NCI-H2196 (cell line): Measurements from ENCODE around the gene IFNG-AS1.

Source experiments
- DNase-seq: peaks from one replicate; lab custom pipeline; 2025; ENCODE audit not compliant: unreplicated experiment; lab: John Stamatoyannopoulos, UW

The IFNG-AS1 gene

GRCh38 chr12:67993143-67993542 lies 3.9 kb downstream of the IFNG-AS1 start:
- no peak for DNase-seq

DNA sequence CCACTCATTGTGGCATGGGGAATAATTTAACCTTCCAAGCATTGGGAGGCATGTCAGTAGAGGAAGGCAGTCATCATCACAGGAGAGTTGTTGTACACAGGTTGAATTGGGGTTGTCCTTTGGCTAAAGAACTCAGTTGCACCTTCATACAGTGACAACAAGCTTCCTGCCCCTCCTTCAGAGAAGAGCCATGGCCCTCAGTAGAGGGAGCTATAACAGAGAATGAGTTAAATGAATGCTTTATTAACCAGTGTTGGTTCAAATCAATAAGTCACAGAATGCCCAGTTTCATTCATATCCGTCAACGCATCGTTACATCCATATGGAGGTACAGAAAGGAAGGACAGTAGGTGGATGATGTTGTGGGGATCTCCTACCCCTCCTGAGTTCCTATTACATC lies 4.8 kb downstream of the IFNG-AS1 start:
- DNase-seq: no peak

GRCh38 chr12:67996347-67996746 lies 7.1 kb downstream of the IFNG-AS1 start:
- no peak for DNase-seq

DNA sequence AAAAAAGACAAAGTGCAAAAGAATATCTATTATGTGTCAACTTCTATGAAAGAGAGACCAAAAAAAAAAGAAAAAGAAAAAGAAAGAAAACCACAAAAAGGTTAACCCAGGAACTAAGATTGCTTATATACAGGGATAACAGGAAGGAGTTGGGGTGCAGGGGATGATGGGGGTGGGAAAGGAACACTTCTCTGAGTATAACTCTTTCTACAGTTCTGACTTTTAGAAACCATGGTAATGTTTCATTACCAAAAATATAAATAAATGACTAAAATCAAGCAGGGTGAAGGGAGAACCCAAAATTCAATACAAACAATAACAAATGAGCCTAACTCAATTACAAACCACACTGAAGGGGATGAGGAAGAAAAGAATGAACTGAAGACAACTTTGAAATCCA lies 9.1 kb downstream of the IFNG-AS1 start:
- no peak for DNase-seq

DNA sequence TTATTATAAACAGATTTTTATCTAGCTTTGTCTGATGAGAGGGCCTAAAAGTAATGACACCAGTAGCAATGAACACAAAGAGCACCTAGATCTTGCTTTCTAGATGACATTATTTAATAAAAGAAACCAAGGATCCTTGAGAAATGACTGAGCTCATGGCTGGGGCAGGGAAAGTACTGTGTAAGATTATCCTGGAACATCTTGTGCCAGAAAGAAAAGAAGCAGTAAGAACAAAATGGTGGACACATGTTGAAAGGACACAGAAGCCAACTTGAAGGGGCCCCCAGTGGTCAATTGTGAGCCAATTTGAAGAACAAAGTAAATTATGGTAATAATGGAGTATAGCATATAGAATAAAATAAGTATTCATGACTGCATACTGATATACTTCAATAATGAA lies 10.0 kb downstream of the IFNG-AS1 start:
- DNase-seq: no peak

DNA sequence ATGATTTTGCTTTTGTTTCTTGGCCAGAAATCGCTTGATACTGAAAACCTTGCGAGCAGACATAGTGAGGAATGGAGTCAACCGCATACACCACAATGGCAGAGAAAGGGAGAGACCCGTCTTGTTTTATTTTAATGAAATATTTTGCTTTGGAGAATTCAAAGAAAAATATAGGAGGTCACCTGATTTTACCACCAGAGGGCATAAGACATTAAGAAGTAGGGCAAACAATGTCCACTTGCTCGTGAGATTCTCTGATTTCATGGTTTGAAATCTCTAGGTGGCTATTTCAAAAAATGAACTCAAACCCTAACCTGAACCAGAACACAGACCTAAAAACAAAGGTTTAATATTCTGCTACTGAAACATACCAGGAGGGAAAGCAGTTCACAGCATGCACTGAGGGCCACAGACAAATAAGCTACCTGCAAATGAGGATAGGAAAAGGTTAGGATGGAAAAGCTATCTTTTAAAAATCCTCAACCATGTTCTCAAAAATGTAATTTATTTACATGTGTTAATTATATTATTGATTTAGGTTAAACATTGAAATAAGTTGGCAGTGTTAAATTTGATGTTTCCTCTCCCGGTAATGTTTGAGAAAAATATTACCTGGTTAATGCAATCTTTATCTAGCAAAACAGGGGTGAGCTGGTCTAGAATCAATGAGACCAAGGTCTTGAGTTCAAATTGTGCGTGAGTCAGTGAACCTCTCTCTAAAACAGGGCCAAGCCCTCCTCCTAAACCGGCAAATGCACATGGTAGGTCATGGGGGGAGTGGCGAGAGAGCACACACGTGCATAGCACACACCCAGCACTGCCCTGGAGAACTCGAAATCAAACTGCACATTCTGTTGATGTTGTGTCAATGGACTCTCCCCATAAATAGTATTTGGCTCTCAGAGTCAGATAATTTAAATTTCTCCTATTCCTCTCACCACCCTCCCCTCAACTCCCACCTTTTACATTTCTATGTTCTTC lies 12.5 kb downstream of the IFNG-AS1 start:
- peak; percentile 2 for DNase-seq

- no peak for DNase-seq
Observed at GRCh38 chr12:68003777-68004176, 14.5 kb downstream of the IFNG-AS1 start.

- no peak for DNase-seq
Observed at GRCh38 chr12:68007033-68007432, 17.8 kb downstream of the IFNG-AS1 start.

DNA sequence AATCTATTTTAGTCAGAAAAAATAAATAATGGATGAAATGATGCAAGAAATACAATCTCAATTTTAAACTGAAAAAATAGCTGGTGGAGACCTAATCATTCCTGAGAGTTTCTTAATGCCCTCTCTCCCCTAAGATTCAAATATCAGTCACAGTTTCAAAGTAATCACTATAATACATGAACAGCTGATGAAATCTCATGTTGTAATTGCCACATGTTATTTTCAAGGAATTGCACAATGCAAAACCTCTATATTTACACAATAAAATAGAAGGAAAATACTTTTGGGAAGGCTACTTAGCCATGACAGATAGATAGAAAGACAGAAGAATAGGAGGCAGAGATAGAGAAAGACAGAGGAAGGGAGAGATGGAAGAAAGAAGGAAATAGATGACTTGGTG lies 18.2 kb downstream of the IFNG-AS1 start:
- DNase-seq: no peak

- no peak for DNase-seq
Observed at GRCh38 chr12:68011206-68011881, 22.1 kb downstream of the IFNG-AS1 start.

DNA sequence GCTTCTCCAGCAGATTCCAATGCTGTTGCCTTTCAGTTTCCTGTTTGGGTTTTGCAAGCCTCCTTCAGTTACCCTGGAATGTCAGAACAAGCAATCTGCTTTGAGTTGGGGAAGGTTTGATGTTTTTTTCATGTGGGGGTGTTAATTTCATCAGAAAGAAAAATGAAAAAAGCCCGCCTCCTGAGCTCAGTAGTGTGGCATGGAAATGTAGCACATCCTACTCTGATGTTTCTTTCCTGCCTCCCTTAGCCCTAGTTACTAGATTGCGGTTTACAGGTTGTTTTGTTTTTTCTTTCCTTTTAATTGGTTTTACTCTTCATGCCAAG lies 22.6 kb downstream of the IFNG-AS1 start:
- no peak for DNase-seq

- DNase-seq: no peak
Observed at GRCh38 chr12:68012712-68013111, 23.5 kb downstream of the IFNG-AS1 start.

- no peak for DNase-seq
Observed at GRCh38 chr12:68013181-68013580, 23.9 kb downstream of the IFNG-AS1 start.

- DNase-seq: no peak
Observed at GRCh38 chr12:68016136-68016535, 26.9 kb downstream of the IFNG-AS1 start.

- no peak for DNase-seq
Observed at GRCh38 chr12:68018315-68018714, 29.1 kb downstream of the IFNG-AS1 start.

- no peak for DNase-seq
Observed at GRCh38 chr12:68020049-68020448, 30.8 kb downstream of the IFNG-AS1 start.

DNA sequence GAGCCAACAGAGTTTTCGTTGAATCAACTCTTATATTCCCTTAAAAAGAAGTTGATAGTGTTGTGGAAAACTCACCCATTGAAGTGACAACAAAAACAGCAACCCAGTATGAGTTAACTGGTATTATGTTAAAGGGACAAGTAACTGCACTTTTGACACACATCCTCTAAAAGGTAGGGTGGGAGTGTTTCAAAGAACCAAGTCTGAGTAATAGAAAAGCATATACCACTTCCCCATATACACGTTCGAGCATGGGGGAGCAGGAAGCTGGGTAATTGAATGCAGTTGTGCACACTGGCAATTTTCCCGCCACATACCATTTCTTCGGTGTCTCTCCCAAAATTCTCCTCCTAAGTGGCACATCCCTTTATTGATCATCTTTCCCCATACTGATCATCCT lies 31.5 kb downstream of the IFNG-AS1 start:
- DNase-seq: no peak

- DNase-seq: no peak
Observed at GRCh38 chr12:68028647-68029046, 39.4 kb downstream of the IFNG-AS1 start.

GRCh38 chr12:68030248-68030647 lies 41.0 kb downstream of the IFNG-AS1 start:
- no peak for DNase-seq

GRCh38 chr12:68031174-68031573 lies 41.9 kb downstream of the IFNG-AS1 start:
- no peak for DNase-seq

GRCh38 chr12:68031881-68032739 lies 42.9 kb downstream of the IFNG-AS1 start:
- DNase-seq: no peak
